Measurements from ENCODE around the gene ARF1.
A peak's percentile ranks its signal among the peaks of the same experiment; 100 is the strongest.

ARF1 gene

DNA sequence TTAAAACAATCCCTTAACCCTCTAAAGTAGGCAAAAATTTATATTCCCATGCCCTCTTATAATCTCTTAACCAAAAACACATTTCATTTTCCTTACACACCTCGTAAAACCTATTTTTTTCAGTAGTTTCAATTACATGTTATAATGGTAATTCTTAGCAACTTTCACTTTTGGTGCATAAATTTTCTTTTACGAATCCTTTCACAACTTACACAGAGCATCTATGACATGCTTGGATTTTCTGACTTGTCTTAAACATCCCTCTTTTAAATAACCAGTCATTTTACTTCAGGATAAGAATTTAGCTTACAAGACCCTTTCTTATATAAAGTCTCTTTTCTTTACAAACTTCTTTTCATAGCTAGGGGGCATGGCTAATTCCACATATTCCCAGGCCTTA, 35.5 kb downstream of the ARF1 start (continued):
- TF ChIP-seq, protein P1, sequence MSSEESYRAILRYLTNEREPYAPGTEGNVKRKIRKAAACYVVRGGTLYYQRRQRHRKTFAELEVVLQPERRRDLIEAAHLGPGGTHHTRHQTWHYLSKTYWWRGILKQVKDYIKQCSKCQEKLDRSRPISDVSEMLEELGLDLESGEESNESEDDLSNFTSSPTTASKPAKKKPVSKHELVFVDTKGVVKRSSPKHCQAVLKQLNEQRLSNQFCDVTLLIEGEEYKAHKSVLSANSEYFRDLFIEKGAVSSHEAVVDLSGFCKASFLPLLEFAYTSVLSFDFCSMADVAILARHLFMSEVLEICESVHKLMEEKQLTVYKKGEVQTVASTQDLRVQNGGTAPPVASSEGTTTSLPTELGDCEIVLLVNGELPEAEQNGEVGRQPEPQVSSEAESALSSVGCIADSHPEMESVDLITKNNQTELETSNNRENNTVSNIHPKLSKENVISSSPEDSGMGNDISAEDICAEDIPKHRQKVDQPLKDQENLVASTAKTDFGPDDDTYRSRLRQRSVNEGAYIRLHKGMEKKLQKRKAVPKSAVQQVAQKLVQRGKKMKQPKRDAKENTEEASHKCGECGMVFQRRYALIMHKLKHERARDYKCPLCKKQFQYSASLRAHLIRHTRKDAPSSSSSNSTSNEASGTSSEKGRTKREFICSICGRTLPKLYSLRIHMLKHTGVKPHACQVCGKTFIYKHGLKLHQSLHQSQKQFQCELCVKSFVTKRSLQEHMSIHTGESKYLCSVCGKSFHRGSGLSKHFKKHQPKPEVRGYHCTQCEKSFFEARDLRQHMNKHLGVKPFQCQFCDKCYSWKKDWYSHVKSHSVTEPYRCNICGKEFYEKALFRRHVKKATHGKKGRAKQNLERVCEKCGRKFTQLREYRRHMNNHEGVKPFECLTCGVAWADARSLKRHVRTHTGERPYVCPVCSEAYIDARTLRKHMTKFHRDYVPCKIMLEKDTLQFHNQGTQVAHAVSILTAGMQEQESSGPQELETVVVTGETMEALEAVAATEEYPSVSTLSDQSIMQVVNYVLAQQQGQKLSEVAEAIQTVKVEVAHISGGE (tag by site-specific recombination; conservative IDR thresholded peaks at IDR 0.05; ENCODE audit: low read depth) = no peak
- TF ChIP-seq SETDB1 (IDR thresholded peaks at IDR 0.05; ENCODE audit: insufficient read length, low read length) (peak; percentile 100), ZNF629 (tag by site-specific recombination; IDR thresholded peaks at IDR 0.05) (peak; percentile 31; the same call in 1 of the 2 replicates), ZNF558 (tag by site-specific recombination; IDR thresholded peaks at IDR 0.05) (peak; percentile 60; the same call in 1 of the 2 replicates), ZNF549 (tag by site-specific recombination; IDR thresholded peaks at IDR 0.05) (peak; percentile 82), TRIM28 (IDR thresholded peaks at IDR 0.05; ENCODE audit: borderline replicate concordance, low read length) (peak; percentile 99), ZNF561 (tag by site-specific recombination; IDR thresholded peaks at IDR 0.05; ENCODE audit: borderline replicate concordance) (no peak)

DNA sequence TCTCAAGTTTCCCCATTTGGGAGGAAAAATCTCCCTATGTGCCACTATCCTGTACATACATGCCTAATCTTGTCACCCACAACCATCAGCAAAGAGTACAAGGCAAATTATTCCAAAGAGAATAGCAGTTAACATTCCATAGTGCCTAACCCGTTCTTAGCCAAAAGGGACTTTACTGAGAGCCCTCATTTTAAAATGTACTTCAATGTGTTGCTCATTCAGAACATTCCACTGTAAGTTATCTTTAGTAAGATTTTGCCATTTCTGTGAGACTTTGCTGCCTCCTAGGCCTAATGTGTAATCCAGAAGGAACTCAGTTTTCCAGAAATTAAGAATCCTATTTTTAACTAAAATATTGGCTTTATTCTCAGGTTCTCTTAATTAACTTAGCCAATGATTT, 37.8 kb downstream of the ARF1 start:
- Histone ChIP-seq H3K4me3 (ENCODE audit: low read depth, low read length) (no peak overlapping the region), H3K27ac (ENCODE audit: extremely low read depth, low read depth, low read length) (no peak overlapping the region), H3K4me1 (ENCODE audit: control insufficient read depth, insufficient read depth, low read length) (no peaks in the 10 kb centered on the region), H3K36me3 (ENCODE audit: control insufficient read depth in 2 of 2, insufficient read depth in 1 of 2, low read length in 2 of 2) (no peaks in the 10 kb centered on the region), H3K9me3 (ENCODE audit: control insufficient read depth, insufficient read depth, low read depth, low read length) (no peaks in the 10 kb centered on the region)
- TF ChIP-seq BCL11A (tag by site-specific recombination; IDR thresholded peaks at IDR 0.05; ENCODE audit: low read depth) = no peak
- TF ChIP-seq, protein P2, sequence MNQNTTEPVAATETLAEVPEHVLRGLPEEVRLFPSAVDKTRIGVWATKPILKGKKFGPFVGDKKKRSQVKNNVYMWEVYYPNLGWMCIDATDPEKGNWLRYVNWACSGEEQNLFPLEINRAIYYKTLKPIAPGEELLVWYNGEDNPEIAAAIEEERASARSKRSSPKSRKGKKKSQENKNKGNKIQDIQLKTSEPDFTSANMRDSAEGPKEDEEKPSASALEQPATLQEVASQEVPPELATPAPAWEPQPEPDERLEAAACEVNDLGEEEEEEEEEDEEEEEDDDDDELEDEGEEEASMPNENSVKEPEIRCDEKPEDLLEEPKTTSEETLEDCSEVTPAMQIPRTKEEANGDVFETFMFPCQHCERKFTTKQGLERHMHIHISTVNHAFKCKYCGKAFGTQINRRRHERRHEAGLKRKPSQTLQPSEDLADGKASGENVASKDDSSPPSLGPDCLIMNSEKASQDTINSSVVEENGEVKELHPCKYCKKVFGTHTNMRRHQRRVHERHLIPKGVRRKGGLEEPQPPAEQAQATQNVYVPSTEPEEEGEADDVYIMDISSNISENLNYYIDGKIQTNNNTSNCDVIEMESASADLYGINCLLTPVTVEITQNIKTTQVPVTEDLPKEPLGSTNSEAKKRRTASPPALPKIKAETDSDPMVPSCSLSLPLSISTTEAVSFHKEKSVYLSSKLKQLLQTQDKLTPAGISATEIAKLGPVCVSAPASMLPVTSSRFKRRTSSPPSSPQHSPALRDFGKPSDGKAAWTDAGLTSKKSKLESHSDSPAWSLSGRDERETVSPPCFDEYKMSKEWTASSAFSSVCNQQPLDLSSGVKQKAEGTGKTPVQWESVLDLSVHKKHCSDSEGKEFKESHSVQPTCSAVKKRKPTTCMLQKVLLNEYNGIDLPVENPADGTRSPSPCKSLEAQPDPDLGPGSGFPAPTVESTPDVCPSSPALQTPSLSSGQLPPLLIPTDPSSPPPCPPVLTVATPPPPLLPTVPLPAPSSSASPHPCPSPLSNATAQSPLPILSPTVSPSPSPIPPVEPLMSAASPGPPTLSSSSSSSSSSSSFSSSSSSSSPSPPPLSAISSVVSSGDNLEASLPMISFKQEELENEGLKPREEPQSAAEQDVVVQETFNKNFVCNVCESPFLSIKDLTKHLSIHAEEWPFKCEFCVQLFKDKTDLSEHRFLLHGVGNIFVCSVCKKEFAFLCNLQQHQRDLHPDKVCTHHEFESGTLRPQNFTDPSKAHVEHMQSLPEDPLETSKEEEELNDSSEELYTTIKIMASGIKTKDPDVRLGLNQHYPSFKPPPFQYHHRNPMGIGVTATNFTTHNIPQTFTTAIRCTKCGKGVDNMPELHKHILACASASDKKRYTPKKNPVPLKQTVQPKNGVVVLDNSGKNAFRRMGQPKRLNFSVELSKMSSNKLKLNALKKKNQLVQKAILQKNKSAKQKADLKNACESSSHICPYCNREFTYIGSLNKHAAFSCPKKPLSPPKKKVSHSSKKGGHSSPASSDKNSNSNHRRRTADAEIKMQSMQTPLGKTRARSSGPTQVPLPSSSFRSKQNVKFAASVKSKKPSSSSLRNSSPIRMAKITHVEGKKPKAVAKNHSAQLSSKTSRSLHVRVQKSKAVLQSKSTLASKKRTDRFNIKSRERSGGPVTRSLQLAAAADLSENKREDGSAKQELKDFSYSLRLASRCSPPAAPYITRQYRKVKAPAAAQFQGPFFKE (tag by site-specific recombination; IDR thresholded peaks at IDR 0.05; ENCODE audit: borderline replicate concordance) = no peak
- no peak for TF ChIP-seq ZNF670 (tag by site-specific recombination; IDR thresholded peaks at IDR 0.05; ENCODE audit: low read depth)
- ChIA-PET POLR2A (interaction anchor here (1.8 kb wide), 1 partner anchor 39 kb away, joined by 5 read pairs; no protein-coding TSS in a partner anchor), CTCF (interaction anchor here (4.6 kb wide), 1 partner anchor 11 kb away, joined by 36 read pairs; no protein-coding TSS in a partner anchor)

DNA sequence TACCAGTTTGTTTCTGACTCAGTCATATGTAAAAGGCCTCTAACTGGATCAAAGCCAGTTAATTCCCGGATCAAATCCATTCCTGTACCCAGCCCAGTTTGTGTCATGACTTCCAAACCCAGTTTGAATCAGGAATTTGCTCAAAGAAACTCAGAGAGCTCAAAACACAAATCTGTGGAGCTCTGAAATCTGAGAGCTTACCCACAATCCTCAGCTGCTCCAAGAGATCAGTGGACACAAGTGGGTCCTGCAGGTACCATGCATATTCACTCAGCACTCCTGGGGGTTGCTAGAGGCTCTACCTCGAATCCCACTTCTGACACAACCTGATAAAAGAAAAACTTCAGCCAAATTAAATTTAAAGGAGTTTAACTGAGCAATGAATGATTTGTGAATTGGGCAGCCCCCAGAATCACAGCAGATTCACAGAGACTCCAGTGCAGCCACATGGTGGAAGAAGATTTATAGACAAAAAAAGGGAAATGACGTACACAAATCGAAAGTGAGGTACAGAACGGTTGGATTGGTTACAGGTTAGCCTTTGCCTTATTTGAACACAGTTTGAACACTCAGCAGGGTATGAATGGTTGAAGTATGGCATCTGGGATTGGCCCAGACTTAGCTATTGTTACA, 38.5 kb downstream of the ARF1 start:
- ChIA-PET POLR2A (interaction anchor here (1.8 kb wide), 1 partner anchor 39 kb away, joined by 5 read pairs; no protein-coding TSS in a partner anchor), CTCF (interaction anchor here (0.7 to 4.6 kb wide), 2 partner anchors 11 to 121 kb away, joined by 3 to 36 read pairs; no protein-coding TSS in a partner anchor)
- H3K27ac ChIP-seq (ENCODE audit: extremely low read depth, low read depth, low read length) = no peak overlapping the region
- no peaks in the 10 kb centered on the region for H3K4me1 ChIP-seq (ENCODE audit: control insufficient read depth, insufficient read depth, low read length)
- H3K36me3 ChIP-seq (ENCODE audit: control insufficient read depth in 2 of 2, insufficient read depth in 1 of 2, low read length in 2 of 2) = no peaks in the 10 kb centered on the region
- H3K9me3 ChIP-seq (ENCODE audit: control insufficient read depth, insufficient read depth, low read depth, low read length) = no peaks in the 10 kb centered on the region
- no peak overlapping the region for H3K4me3 ChIP-seq (ENCODE audit: low read depth, low read length)
- TF ChIP-seq ZNF837 (tag by site-specific recombination; IDR thresholded peaks at IDR 0.05) = no peak
- TF ChIP-seq, protein P3, sequence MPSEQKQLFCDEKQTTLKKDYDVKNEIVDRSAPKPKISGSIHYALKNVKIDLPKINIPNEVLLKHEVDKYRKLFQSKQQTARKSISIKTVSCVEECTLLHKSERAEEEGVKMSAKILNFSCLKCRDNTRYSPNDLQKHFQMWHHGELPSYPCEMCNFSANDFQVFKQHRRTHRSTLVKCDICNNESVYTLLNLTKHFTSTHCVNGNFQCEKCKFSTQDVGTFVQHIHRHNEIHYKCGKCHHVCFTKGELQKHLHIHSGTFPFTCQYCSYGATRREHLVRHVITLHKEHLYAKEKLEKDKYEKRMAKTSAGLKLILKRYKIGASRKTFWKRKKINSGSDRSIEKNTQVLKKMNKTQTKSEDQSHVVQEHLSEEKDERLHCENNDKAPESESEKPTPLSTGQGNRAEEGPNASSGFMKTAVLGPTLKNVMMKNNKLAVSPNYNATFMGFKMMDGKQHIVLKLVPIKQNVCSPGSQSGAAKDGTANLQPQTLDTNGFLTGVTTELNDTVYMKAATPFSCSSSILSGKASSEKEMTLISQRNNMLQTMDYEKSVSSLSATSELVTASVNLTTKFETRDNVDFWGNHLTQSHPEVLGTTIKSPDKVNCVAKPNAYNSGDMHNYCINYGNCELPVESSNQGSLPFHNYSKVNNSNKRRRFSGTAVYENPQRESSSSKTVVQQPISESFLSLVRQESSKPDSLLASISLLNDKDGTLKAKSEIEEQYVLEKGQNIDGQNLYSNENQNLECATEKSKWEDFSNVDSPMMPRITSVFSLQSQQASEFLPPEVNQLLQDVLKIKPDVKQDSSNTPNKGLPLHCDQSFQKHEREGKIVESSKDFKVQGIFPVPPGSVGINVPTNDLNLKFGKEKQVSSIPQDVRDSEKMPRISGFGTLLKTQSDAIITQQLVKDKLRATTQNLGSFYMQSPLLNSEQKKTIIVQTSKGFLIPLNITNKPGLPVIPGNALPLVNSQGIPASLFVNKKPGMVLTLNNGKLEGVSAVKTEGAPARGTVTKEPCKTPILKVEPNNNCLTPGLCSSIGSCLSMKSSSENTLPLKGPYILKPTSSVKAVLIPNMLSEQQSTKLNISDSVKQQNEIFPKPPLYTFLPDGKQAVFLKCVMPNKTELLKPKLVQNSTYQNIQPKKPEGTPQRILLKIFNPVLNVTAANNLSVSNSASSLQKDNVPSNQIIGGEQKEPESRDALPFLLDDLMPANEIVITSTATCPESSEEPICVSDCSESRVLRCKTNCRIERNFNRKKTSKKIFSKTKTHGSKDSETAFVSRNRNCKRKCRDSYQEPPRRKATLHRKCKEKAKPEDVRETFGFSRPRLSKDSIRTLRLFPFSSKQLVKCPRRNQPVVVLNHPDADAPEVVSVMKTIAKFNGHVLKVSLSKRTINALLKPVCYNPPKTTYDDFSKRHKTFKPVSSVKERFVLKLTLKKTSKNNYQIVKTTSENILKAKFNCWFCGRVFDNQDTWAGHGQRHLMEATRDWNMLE (tag by site-specific recombination; conservative IDR thresholded peaks at IDR 0.05; ENCODE audit: low read depth) = no peak
- TF ChIP-seq, protein P4, sequence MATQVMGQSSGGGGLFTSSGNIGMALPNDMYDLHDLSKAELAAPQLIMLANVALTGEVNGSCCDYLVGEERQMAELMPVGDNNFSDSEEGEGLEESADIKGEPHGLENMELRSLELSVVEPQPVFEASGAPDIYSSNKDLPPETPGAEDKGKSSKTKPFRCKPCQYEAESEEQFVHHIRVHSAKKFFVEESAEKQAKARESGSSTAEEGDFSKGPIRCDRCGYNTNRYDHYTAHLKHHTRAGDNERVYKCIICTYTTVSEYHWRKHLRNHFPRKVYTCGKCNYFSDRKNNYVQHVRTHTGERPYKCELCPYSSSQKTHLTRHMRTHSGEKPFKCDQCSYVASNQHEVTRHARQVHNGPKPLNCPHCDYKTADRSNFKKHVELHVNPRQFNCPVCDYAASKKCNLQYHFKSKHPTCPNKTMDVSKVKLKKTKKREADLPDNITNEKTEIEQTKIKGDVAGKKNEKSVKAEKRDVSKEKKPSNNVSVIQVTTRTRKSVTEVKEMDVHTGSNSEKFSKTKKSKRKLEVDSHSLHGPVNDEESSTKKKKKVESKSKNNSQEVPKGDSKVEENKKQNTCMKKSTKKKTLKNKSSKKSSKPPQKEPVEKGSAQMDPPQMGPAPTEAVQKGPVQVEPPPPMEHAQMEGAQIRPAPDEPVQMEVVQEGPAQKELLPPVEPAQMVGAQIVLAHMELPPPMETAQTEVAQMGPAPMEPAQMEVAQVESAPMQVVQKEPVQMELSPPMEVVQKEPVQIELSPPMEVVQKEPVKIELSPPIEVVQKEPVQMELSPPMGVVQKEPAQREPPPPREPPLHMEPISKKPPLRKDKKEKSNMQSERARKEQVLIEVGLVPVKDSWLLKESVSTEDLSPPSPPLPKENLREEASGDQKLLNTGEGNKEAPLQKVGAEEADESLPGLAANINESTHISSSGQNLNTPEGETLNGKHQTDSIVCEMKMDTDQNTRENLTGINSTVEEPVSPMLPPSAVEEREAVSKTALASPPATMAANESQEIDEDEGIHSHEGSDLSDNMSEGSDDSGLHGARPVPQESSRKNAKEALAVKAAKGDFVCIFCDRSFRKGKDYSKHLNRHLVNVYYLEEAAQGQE (tag by site-specific recombination; IDR thresholded peaks at IDR 0.05) = no peak

Measured in HEK293 (cell line).